Colon (tissue), 2 donors: Measurements from ENCODE around the gene SLC35F3.

Source experiments
- FAIRE-seq: peaks from 2 replicates; lab custom pipeline; 2012; peaks lifted over from hg19 to GRCh38; lab: Jason Lieb, UNC
- donor health status: control.
- donor health status: control.

Gene SLC35F3

DNA sequence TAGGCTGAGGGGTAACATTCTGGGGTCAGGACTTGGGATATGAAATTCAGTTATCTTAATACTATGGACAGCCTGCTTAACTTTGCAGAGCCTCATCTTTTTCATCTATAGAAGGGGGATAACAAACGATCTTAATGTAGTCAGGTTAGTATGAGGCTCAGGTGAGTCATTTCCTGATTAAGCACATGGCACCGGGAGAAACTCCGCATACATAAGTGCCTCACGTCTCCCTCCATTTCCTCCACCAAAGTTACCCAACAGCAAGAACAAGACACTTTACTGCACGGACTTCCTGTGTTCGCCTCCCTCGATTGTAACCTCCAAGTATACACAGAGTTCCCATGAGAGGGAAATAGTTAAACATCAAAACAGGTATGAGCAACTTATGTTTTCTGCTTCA is 356.1 kb downstream of the SLC35F3 start:
- no peak for FAIRE-seq

DNA sequence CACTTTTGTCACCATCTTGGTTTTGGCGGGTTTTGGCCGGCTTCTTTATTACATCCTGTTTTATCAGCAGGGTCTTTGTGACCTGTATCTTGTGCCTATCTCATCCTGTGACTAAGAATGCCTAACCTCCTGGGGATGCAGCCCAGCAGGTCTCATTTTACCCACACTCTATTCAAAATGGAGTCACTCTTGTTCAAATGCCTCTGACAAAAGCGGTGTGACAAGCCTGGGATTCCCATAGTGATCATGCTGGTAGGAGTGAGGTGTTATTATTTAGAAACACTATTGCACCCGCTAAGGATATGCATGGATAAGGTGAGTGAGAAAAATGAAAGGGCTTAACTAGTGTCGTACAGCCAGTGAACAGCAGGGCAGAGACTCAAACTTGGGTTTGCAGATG is 357.1 kb downstream of the SLC35F3 start:
- FAIRE-seq: no peak

DNA sequence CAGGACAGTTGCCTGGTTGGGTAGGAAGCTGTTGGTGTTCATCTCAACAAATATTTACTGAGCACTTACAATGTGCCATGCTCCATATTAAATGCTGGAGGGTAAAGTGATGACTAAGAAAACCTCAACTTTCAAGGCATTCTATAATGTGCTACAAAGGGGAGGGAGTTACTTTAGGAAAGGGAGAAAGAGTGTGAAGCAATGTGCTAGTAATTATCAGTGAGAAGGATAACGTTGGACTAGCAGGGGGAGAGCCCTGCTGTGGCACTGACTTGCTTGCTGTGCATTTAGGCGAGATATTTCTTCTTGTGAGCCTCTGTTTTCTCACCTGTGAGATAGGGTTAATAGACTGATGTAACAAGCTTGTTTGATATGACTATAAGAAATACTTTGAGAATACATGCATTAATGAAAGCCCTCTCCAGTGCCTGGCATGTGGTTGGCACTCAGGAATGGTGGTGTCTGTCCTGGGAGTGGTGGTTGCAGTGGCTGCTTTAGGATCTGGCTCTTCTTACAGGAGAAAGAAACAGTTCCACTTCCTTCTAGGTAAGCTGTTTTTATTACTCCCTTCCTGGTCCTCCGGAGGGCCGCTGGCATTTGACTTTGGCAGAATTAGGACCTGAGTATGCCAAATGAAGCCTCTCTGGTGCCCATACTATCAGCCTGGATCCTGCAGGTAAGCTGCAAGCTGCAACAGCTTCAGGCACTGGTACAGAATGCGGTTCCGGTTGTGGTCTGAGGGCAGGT is 357.7 kb downstream of the SLC35F3 start:
- FAIRE-seq: no peak

DNA sequence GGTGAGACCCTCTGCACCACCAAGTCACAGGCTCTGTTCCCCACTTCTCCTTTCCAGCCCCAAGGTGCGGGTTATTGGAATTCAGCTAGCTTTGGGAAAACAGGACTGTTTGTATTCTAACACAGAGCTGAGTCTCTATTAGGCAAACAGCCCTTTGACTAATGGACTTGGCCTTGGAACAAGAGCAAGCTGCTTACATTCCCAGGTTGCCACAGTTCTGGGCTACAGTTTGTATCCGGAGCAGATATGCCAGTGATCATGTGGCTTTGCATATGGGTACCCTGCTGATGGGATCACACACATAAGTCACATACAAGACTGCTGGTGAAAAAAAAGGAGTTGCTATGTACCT is 358.3 kb downstream of the SLC35F3 start:
- FAIRE-seq: no peak

DNA sequence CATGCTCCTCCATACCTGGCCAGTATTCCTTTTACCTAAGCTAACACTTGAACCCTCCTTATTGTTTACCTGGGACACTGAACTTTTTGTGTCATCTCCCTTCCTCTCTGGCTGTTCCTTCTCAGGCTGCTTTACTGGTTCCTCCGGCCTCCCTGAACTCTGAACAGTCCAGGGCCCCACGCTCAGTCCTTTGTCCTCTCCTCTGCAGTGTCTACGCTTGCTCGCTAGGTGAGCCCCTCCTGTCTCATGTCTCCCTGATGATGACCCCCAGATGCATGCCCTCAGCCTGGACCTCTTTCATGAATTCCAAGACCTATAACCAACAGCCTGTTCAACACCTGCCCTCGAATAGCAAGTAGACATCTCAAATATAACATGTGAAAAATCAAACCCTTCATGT is 360.4 kb downstream of the SLC35F3 start:
- FAIRE-seq: no peak

DNA sequence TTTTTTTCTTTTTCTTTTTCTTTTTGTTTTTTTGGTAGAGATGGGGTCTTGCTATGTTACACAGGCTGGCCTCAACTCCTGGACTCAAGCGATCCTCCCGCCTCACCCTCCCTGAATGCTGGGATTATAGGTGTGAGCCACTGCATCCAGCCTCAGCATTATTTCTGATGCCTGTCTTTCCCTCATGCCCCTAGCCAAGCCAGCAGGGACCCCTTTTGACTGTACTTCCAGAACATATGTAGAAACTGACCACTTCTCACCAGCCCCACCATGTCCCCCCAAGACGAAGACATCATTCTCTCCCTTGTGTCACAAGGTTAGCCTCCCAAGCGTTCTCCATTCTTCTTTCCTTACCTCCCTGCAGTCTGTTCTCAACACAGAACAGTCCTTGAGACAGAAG is 360.8 kb downstream of the SLC35F3 start:
- FAIRE-seq: no peak

DNA sequence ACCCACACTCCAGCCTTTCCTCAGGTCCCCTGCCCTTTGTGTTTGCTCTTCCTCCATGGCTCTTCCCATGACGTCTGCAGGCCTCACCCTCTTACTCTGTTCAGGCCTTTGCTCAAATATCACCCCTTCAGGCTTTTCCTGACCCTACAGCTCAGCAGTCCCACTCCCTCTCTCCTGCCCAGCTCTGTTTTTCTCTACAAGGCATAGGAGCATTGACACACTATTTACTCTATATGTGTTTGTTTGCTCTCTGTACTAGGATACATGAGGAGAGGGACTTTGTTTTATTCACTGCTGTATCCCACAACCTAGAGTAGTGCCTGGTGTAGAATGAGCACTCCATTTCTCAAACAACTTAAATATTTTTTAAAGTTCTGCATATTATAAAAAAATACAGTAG is 361.4 kb downstream of the SLC35F3 start:
- FAIRE-seq: no peak

DNA sequence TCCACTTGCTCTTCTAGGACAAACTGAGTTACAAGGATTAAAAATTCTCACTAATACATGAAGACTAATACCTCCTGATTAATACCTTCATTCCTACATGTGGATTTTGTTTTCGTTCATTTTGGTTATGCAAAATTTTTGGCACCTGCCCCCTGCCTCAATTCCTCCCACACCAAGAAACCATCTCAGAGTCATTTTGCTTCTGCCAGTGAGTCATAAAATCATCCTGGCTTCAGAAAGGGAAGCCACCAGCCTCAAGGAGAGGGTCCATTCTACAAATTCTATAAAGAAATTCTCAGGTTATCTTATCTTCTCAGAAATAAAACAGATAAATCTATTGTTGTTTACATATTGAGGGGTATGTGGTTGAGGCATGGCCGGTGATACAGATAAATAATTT is 365.6 kb downstream of the SLC35F3 start:
- no peak for FAIRE-seq

DNA sequence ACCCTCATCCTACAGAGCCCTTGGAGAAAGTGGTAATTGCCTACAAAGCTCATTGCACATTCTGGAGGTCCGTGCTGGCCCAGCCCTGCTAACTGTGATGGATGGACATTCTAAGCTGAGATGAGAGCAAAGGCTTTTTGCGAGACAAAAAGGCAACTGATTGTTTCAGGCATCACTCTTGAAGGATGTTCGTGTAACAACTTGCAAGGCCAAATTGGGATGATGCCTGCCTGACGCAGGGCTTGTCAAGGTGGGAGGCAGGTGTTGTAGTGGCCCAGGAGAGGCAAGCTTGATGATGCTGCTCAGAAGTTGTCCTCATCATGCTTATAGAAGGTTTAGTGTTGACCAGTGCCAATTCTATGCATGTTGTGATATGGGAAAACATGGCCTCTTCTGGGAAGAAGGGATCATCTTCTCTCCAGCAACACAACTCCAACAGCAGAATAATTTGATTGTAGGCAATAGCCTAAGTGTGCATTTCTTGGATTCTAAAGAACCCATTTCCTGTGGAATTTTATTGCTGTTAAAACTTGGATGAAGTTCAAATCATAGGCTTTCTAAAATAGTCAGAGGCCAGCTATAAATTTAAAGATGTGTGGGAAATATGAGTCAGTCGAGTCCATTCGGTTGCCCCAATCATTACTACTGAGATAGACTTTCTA is 366.2 kb downstream of the SLC35F3 start:
- FAIRE-seq: no peak

DNA sequence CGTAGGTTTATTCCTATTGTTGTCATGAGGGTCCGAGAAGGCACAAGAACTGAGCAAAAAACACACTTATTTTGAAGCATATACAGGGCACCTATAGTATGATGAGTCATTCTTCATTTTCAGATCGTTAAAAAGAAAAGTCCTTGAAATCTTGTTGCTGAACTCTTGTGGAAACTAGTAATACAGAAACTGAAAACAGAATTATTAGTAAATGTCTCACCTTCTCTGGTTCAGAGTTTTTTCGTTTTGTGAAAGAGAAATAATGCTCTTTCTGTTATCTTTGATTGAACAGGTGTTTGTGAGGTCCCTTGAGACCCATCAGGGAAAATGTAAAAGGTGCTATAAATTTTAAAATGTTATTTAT is 366.7 kb downstream of the SLC35F3 start:
- no peak for FAIRE-seq

DNA sequence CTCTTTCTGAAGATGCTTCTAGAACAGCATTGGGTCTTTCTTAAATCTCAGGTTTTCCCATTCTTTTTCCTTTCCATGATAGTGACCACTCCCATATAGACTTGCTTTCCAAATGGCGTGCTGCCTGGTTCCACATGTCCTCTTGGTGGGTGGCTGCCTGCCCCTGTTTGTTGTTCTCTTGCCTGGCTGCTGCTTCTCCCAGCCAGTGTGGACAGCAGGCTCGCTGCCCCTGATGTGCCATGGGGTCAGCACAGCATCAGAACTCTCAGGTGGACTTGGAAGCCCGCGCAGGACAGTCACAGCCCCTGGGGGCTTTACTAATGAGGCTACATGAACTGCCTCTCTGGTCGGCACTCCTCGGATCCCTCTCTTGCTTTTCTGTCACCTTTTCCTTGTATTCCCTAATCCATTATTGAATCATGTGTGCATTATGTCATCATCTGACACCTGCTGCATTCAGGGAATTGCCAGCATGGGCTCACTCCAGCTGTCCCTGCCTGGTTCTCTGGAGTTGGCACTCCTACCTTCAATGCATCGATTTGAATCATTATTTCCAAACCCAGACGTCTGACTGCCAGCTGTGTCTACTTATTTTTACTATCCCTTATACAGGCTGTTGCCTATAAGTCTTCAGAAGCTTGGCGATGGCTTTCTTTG is 368.3 kb downstream of the SLC35F3 start:
- no peak for FAIRE-seq

DNA sequence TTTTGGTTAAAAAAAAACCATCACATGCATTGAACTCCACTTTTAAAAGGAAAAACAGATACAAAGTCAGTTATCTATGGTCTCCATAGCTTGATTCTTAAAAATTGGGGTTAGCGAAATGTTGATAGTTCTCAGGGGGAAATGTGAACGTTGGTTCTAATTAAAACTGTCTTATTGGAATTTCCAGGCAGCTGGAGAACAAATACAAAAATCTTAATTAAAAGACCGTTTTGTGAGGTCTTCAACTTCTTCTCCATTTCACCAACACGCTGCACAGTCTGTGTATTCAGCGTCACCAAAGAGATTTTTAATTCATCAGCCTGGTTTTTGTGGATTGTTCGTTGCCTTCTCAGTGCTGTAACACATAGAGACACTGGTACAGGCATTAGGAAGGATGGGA is 369.5 kb downstream of the SLC35F3 start:
- FAIRE-seq: no peak

DNA sequence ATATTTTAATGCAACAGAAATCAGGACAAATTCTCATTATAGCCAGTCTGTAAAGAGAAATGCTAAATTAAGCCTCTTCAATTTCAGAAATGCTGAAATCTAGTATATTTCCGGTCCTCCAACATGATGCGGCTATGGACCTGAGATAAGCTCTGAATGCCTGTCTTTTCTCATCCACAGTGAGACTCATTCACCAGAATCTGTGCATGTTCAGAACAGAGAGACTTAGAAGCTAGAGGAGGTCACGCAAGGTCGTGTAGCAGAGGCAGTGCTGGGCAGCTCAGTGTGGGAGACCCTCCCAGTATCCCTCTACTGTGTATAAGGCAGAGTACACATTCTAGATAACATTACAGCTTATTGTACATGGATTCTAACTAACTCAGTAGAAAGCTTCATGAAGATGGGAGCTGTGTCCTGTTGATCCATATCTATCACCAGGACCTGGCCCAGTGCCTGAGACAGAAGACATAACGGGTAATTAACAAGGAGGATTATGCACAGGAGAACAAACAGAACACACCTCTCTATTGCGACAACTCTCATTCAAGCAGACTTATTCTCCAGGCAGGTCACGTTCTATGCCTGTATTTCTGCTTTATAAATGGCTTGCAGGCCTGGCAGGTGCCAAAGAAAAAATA is 371.8 kb downstream of the SLC35F3 start:
- no peak for FAIRE-seq

DNA sequence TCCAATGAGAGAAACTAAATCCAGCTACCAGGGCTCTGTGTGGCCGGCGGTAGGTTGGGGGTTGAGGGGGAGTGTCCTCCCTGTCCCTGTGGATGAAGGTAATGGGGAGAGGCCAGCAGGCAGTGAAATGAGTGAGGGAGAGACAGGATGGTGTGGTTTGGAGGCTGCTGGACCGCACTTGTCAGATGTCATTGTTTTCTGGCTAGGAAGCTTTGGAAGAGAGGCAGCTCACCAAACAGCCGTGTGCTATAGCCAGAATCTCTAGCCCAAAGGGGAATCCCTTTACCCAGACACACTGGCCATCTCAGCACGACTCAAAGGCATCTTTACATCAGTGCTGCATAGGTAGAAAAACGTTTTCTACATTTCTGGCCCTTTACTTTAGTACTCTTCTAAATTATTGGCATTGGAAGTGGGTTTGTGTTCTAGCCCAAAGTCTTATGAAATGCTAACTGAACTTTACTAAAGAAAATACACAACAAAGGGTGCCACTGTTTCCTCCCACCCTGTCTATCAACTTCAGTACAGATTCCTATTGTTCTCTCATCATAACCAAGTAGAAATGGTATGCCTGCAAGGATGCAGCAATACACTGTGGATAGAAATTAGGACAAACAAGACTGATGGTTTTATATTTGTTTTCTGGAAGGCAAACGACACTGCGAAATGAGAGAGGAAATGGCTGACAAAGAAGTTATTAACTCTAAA is 372.8 kb downstream of the SLC35F3 start:
- FAIRE-seq: no peak

DNA sequence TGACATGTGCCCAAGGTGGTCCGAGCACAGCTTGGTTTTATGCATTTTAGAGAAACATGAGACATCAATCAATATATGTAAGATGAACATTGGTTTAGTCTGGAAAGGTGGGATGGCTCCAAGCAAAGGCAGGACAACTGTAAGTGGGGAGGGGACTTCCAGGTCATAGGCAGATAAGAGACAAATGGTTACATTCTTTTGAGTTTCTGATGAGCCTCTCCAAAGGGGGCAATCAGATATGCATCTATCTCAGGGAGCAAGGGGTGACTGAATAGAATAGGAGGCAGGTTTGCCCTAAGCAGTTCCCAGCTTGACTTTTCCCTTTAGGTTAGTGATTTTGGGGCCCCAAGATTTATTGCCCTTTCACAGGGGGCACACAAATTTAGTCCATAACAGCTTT is 374.5 kb downstream of the SLC35F3 start:
- no peak for FAIRE-seq

DNA sequence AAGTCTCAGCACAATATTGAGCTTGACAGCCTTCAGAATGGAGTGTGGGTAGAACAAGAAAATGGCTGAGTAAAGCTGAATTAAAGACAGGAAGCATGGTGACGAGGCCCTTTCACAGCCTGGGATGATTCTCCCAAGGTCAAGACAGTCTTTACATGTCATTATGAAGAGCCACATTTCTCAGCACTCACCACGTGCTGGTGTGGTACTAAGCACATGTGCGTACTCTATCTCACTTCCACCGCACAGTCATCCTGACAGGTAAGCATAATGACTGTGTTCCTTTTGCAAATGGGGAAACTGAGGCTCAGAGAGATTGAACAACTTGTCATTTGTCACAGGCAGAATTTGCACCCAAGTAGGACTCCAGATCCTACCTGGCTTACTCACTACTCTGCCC is 376.0 kb downstream of the SLC35F3 start:
- no peak for FAIRE-seq

DNA sequence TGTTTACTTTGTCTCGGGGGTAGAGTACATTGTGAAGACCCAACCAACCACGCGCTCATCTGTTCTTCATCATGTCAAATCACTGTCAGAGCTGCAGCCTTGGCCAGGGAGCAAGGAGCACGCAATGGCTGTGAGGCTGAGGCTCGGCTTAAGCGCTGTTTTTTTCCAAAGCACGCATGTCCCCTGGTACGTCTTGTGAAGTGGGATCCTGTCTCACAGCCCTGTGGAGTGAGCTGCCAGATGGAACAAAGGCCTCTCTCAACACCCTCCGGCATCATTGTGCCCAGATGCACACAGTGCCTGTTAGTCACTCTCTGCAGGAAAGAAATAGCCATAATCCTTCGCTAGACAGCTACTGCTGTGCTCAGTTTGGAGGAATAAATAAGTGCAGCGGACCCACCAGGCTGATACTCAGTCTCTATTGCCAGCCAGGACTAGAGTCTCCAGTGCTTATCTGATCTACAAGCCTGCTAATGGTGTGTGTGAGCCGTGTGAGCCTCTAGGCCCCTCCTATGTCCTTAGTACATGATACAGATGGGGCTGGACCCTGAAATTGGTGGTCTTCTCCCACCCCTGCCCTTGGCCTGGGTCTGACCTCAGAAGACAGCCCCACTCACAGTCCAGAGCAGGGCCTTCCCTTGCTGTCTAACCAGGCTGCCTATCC is 377.5 kb downstream of the SLC35F3 start:
- FAIRE-seq: no peak

DNA sequence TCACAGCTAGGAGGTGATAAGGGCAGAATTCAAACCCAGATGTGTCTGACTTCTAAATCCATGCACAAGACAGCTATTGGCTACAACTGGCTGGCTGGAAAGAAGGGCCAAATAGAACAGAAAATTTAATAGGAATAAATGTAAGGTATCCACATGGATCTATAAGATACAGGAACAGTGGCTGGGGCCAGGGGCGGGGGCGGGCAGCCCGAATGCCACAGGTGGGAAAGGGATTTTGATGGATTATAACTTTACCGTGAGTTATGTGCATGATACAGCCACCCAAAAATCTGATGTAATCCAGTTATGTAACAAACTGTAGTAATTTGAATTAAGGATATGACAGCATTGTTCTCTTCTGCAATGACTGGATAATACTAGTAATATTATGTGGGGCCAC is 381.7 kb downstream of the SLC35F3 start:
- no peak for FAIRE-seq

DNA sequence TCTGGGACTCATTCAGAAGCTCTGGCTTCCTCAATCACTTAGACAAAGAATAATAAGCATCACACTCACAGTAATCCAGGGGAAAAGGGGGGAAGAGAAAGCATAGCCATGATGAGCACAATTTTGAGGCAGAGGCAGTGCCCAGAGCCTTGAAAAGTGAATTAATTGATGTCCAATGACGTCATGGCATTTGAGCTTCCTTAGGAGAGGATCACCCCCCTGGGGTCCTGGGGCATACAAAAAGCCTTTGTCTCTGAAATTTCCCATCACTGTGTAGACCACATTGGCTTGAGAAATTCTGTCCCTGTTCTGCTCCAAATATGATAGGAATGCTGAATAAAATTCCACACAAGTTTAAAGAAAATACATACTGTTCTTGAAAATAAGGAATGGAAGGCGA is 384.5 kb downstream of the SLC35F3 start:
- no peak for FAIRE-seq

DNA sequence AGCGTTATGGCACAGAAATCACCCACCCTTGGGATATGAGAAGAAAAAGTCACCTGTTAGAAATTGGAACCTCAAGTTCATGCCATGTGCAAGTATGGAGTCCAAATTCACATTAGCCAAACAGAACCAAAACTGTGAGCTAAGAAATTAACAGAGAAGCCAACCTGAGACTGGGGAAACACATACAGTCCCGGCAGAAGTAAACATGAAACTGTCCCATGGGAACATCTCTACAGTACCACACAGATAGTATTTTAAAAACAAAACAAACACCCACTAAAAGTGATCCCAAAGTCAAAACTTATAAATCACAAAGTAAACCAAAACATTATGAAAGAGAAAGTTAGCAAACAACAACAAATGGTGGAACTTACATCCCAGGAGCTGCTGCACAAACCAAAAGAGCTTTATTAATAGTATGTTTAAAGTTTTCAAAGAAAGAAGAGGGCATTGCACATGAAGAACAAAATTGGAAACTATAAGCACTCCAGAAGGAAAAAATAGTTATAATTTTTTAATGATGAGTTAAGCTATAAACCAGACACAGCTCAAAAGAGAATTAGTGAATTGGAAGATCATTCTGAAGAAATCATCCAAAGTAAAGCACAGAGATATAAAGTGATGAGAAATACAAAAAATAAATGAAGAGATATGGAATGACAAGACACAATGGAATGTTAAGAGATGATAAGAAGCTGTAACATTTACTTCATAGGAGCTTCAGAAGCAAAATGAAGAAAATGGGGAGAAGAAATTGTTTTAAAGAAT is 385.2 kb downstream of the SLC35F3 start:
- no peak for FAIRE-seq

DNA sequence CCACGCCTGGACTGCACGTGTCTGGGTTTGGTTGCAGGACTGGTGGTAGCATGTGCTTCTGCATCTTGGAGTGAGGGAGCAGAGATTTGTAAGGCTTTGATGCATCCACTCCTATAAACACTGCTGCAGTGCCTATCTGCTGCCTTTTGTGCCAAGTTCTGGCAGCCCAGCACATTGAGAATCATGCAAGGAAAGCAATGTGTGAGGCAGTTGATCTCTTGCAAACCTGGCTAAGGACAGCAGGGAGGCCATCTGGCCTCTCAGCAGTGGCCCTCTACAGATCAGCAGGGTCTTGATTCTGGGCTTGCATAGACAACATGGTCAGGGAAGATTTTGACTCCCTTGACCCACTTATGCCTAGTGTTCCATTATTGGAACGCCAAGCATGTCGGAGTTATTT is 387.5 kb downstream of the SLC35F3 start:
- no peak for FAIRE-seq
